Endothelial cell of umbilical vein (primary cell): ENCODE data around the gene ZNF273. TPM values are rescaled to one million over a fixed set of nuclear protein-coding genes. Genes with fewer than 3 reads are reported as not detected.

ENCODE experiments used
- BruUV-seq: library from RNA; stranded (reverse); fragments of 400-500 nt; replicated peaks from 2 replicates; lab custom pipeline; 2021; lab: Mats Ljungman, UMichigan
- CTCF ChIA-PET: fragments of 300-600, 350-600 bp; sonication (Branson Sonifier 250); formaldehyde crosslinking; loops from one replicate; lab custom pipeline; 2021; ENCODE audit warnings: antibody characterized with exemption, inconsistent platforms; lab: Charles Lee
- POLR2A ChIA-PET: fragments of 300-600, 350-600 bp; sonication (Branson Sonifier 250); formaldehyde crosslinking; loops from one replicate; lab custom pipeline; 2021; ENCODE audit warnings: antibody characterized with exemption, inconsistent platforms; lab: Charles Lee
- DNase-seq: peaks from one replicate; pipeline ENCODE4 v3.0.0-alpha.2; 2011; ENCODE audit warnings: low read depth, low spot score
- FAIRE-seq: peaks from 2 replicates; lab custom pipeline; 2011; peaks lifted over from hg19 to GRCh38; lab: Jason Lieb, UNC
- H2AFZ ChIP-seq: 2 replicates; pipeline ENCODE4 v1.6.0; 2012; ENCODE audit warnings: low read depth, low read length, control low read depth, inconsistent platforms
- H3K27ac ChIP-seq: 2 replicates; pipeline ENCODE4 v1.5.1; 2011; ENCODE audit warnings: low read depth, mild to moderate bottlenecking, control low read depth, low read length, moderate library complexity; ENCODE audit not compliant: insufficient read depth
- H3K27me3 ChIP-seq, 2 experiments: 2 replicates each; pipeline versions ENCODE4 v1.6.0 to v1.6.1; 2011; ENCODE audit warnings: low read length in 2 of 2, mixed read lengths in 1 of 2; ENCODE audit not compliant: control insufficient read depth in 2 of 2, insufficient read depth in 2 of 2
- H3K36me3 ChIP-seq, 2 experiments: 2 replicates in 1 of 2; 3 replicates in 1 of 2; pipeline ENCODE4 v1.5.1; 2011; ENCODE audit warnings: low read length in 2 of 2, mild to moderate bottlenecking in 1 of 2, moderate library complexity in 1 of 2; ENCODE audit not compliant: control insufficient read depth in 2 of 2, insufficient read depth in 2 of 2; ENCODE audit errors: extremely low read depth in 1 of 2
- H3K4me1 ChIP-seq: 3 replicates; pipeline ENCODE4 v1.5.1; 2011; ENCODE audit warnings: mild to moderate bottlenecking, low read length; ENCODE audit not compliant: control insufficient read depth, insufficient read depth; ENCODE audit errors: extremely low read depth
- H3K4me2 ChIP-seq: 2 replicates; pipeline ENCODE4 v1.6.1; 2011; ENCODE audit warnings: low read length, control low read depth, mixed read lengths; ENCODE audit not compliant: insufficient read depth
- H3K4me3 ChIP-seq, 3 experiments: fragments of 200-600 bp in 1 of 3; sonication (generic), shearing (Covaris generic) in 1 of 3; replicated peaks in 1 of 3; 2 replicates each; pipeline ENCODE4 v1.5.1; 2011 to 2016; ENCODE audit warnings: control low read depth in 3 of 3, low read length in 3 of 3, mild to moderate bottlenecking in 2 of 3, inconsistent platforms in 1 of 3, low read depth in 1 of 3, moderate library complexity in 1 of 3; ENCODE audit not compliant: insufficient read depth in 1 of 3
- H3K79me2 ChIP-seq: 2 replicates; pipeline ENCODE4 v1.6.0; 2012; ENCODE audit warnings: low read length, inconsistent platforms; ENCODE audit not compliant: control insufficient read depth, insufficient read depth
- H3K9ac ChIP-seq: replicated peaks from 2 replicates; pipeline ENCODE3; 2011; ENCODE audit warnings: low read length, control low read depth; ENCODE audit not compliant: insufficient read depth; ENCODE audit errors: extremely low read depth
- H3K9me1 ChIP-seq: replicated peaks from 3 replicates; pipeline ENCODE4 v1.6.0; 2011; ENCODE audit warnings: mild to moderate bottlenecking, low read length; ENCODE audit not compliant: control insufficient read depth, insufficient read depth; ENCODE audit errors: extremely low read depth
- H3K9me3 ChIP-seq: replicated peaks from 2 replicates; pipeline ENCODE4 v1.5.1; 2012; ENCODE audit warnings: low read length, inconsistent platforms; ENCODE audit not compliant: control insufficient read depth, insufficient read depth
- H4K20me1 ChIP-seq: replicated peaks from 2 replicates; pipeline ENCODE3; 2011; ENCODE audit warnings: mild to moderate bottlenecking, low read length; ENCODE audit not compliant: control insufficient read depth, insufficient read depth; ENCODE audit errors: extremely low read depth
- EZH2 ChIP-seq: IDR thresholded peaks from 2 replicates; pipeline ENCODE4 v1.6.1; 2012; ENCODE audit warnings: borderline replicate concordance, low read depth, mild to moderate bottlenecking, moderate library complexity, low read length, inconsistent platforms; ENCODE audit not compliant: severe bottlenecking
- FOS ChIP-seq: IDR thresholded peaks from 2 replicates; pipeline ENCODE4 v1.6.1; 2011; ENCODE audit warnings: mild to moderate bottlenecking, low read length, moderate library complexity, borderline replicate concordance; ENCODE audit not compliant: insufficient read depth
- GATA2 ChIP-seq: IDR thresholded peaks from 2 replicates; pipeline ENCODE4 v1.7.0; 2011; ENCODE audit warnings: low read depth, mild to moderate bottlenecking, moderate library complexity, mixed read lengths, low read length; ENCODE audit not compliant: insufficient read length, insufficient read depth
- JUN ChIP-seq: IDR thresholded peaks from 2 replicates; pipeline ENCODE4 v1.6.1; 2011; ENCODE audit warnings: borderline replicate concordance, low read depth; ENCODE audit not compliant: insufficient read length, insufficient read depth
- MYC ChIP-seq: IDR thresholded peaks from one replicate; pipeline ENCODE4 v1.6.1; 2011; ENCODE audit warnings: mild to moderate bottlenecking, low read depth, low read length
- POLR2A ChIP-seq: IDR thresholded peaks from 2 replicates; pipeline ENCODE4 v1.6.1; 2012; ENCODE audit warnings: low read depth, mild to moderate bottlenecking, control low read depth, low read length
- POLR2AphosphoS5 ChIP-seq: IDR thresholded peaks from 2 replicates; pipeline ENCODE4 v1.6.1; 2012; ENCODE audit warnings: low read depth, mild to moderate bottlenecking, control low read depth, low read length, moderate library complexity; ENCODE audit not compliant: insufficient read depth
- dilution Hi-C: fragments of 300-500 bp; cut with MboI; formaldehyde crosslinking; loops from one replicate; pipeline ENCODE4 v1.15.0; 2019; ENCODE audit warnings: low sequenced_read_pairs; ENCODE audit not compliant: extremely low pct_ligation_motif_present
- intact Hi-C: fragments of 100-400 bp; cut with micrococcal nuclease; formaldehyde crosslinking; loops from one replicate; pipeline ENCODE4 v1.10.0; 2022
- polyA plus RNA-seq, 4 experiments: library from polyadenylated mRNA; depleted of rRNA in 3 of 4; stranded (reverse) in 3 of 4; unstranded in 1 of 4; fragments of >200 nt; gene quantifications; 2 replicates each; pipeline versions ENCODE4 v1.2.1 to v1.2.3, GENCODE V29; 2011 to 2012; ENCODE audit warnings: missing spikeins in 1 of 4
- total RNA-seq: library from RNA; stranded (reverse); gene quantifications from 2 replicates; pipeline ENCODE4 v1.2.3, GENCODE V29; 2021
- TF ChIP-seq, protein P1 (sequence below), 2 donors: IDR thresholded peaks; 1 replicate in 1 of 2; 2 replicates in 1 of 2; pipeline ENCODE4 v1.5.1; 2011; ENCODE audit warnings: low read length in 2 of 2, mild to moderate bottlenecking in 2 of 2, moderate library complexity in 2 of 2, control low read depth in 1 of 2, inconsistent platforms in 1 of 2, low read depth in 1 of 2; ENCODE audit not compliant: insufficient read depth in 1 of 2; ENCODE audit errors: extremely low read depth in 1 of 2
- TF ChIP-seq, protein P2 (sequence below): IDR thresholded peaks from 2 replicates; pipeline ENCODE4 v1.6.1; 2011; ENCODE audit not compliant: insufficient read depth, insufficient read length

ZNF273 gene
- total and polyA plus RNA-seq, 2 donors (not counting 3 experiments of a cell fraction or from before 2014, with no cell fraction given) = 1.4 to 4.1 TPM

DNA sequence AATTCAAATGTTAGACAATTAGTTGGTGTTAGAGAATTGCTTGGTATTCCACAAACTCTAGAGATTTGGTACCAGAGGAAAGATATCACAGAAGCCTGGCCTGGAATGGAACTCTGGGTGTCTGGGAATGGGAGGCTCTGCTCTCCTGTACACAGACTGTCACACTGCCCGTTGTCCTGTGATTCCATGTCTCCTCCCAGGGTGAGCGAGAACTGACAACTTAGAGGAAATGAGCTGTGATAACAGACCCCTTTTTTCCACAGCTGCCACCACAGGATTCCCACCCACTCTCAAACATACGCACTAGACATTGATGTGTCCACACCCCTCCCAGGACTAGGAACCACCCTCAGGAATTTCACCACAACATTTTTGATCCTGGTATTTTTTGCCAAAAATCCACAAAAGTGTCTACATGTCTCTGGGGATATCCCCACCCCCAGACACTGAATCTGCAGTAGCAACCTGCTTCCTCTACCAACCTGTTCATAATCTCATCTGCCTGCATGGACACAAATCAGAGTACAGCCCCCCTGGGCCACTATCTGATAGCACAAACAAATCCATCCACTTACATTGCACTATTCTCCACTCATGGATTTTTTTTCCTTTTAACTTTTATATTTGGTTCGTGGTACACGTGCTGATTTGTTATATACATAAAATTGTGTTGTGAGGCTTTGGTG, 4.7 kb downstream of the ZNF273 start:
- no peak overlapping the region for H3K27ac ChIP-seq
- H3K9ac ChIP-seq = no peak overlapping the region
- intact Hi-C loops (loop anchor here (10.0 kb wide), 2 partner anchors 97 to 113 kb away; partner anchors contain the start of genes ERV3-1 and ZNF138), dilution Hi-C loops (no loop called here)
- peaks cover 40% of the 10 kb centered on the region for H3K79me2 ChIP-seq
- FAIRE-seq (no peak), DNase-seq (no peak)
- no peak overlapping the region for H3K4me3 ChIP-seq
- H3K36me3 ChIP-seq = no peaks in the 10 kb centered on the region
- H4K20me1 ChIP-seq = no peaks in the 10 kb centered on the region
- H3K4me1 ChIP-seq = peaks cover under 1% of the 10 kb centered on the region
- H3K4me2 ChIP-seq = no peak overlapping the region
- H2AFZ ChIP-seq = no peak overlapping the region
- no peaks in the 10 kb centered on the region for H3K27me3 ChIP-seq
- no peaks in the 10 kb centered on the region for H3K9me3 ChIP-seq
- no peaks in the 10 kb centered on the region for H3K9me1 ChIP-seq
- CTCF ChIA-PET = interaction anchor here (1.6 kb wide), 1 partner anchor 11 kb away, joined by 4 read pairs; no protein-coding TSS in a partner anchor
- TF ChIP-seq EZH2 (no peak), POLR2AphosphoS5 (no peak), MYC (no peak), JUN (no peak), GATA2 (no peak), FOS (no peak), POLR2A (no peak)
- TF ChIP-seq, protein P1, sequence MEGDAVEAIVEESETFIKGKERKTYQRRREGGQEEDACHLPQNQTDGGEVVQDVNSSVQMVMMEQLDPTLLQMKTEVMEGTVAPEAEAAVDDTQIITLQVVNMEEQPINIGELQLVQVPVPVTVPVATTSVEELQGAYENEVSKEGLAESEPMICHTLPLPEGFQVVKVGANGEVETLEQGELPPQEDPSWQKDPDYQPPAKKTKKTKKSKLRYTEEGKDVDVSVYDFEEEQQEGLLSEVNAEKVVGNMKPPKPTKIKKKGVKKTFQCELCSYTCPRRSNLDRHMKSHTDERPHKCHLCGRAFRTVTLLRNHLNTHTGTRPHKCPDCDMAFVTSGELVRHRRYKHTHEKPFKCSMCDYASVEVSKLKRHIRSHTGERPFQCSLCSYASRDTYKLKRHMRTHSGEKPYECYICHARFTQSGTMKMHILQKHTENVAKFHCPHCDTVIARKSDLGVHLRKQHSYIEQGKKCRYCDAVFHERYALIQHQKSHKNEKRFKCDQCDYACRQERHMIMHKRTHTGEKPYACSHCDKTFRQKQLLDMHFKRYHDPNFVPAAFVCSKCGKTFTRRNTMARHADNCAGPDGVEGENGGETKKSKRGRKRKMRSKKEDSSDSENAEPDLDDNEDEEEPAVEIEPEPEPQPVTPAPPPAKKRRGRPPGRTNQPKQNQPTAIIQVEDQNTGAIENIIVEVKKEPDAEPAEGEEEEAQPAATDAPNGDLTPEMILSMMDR (IDR thresholded peaks at IDR 0.05; ENCODE audit: extremely low read depth in 1 of 2, insufficient read depth in 1 of 2, low read depth in 1 of 2, low read length in 2 of 2) = no peak
- TF ChIP-seq, protein P2, sequence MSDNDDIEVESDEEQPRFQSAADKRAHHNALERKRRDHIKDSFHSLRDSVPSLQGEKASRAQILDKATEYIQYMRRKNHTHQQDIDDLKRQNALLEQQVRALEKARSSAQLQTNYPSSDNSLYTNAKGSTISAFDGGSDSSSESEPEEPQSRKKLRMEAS = no peak
- no TSS peak for BruUV-seq
- POLR2A ChIA-PET = no interaction called here
